ENCODE data around the gene OBSCN. TPM values are rescaled to one million over a fixed set of nuclear protein-coding genes. Genes with fewer than 3 reads are reported as not detected.
A peak's percentile ranks its signal among the peaks of the same experiment; 100 is the strongest.

Gene OBSCN
- total RNA-seq, 1 donor from 2014 or later, result 5.1 TPM

DNA sequence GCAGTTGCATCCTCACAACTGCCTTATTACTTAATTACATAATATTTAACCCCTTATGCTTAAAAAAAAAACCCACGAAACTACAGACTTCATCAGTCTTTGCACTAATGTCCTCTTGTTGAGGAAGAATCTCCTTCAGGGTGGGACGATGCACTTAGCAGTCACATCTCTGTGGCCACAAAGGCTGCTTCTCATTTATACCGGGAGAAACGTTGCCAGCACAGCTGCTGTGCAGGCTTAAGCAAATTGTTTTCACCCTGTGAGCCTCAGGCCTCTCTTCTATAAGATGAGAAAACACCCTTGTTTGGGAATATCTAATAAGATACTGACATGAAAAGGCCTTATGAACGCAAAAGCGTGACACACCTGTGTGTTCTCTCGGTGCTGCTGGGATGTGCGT, 2.9 kb upstream of the OBSCN start:
- Mint-ChIP-seq H3K4me3 (peak overlapping the region; percentile 61), H3K27ac (peak overlapping the region; percentile 65), H3K27me3 (ENCODE audit: insufficient read depth, low read depth) (no peaks in the 10 kb centered on the region), H3K36me3 (peaks cover 6% of the 10 kb centered on the region), H3K9me3 (no peaks in the 10 kb centered on the region), H3K4me1 (peaks cover 19% of the 10 kb centered on the region)
- Histone ChIP-seq H3K9me3 (ENCODE audit: low read depth) (no peaks in the 10 kb centered on the region), H3K79me2 (ENCODE audit: low read depth) (no peaks in the 10 kb centered on the region), H3K4me2 (no peak overlapping the region), H3K9ac (no peak overlapping the region), H3K4me1 (peaks cover 17% of the 10 kb centered on the region), H3F3A (ENCODE audit: low read depth) (peaks cover 3% of the 10 kb centered on the region), H3K4me3 (no peak overlapping the region), H4K20me1 (ENCODE audit: low read depth) (no peaks in the 10 kb centered on the region), H2AFZ (replicated peaks) (no peak overlapping the region), H3K36me3 (no peaks in the 10 kb centered on the region), H3K27me3 (peaks cover 6% of the 10 kb centered on the region), H3K27ac (no peak overlapping the region)
- no peak for DNase-seq (ENCODE audit: low spot score)
- no peak for TF ChIP-seq EZH2phosphoT487 (IDR thresholded peaks at IDR 0.05)
- TF ChIP-seq, protein P1, sequence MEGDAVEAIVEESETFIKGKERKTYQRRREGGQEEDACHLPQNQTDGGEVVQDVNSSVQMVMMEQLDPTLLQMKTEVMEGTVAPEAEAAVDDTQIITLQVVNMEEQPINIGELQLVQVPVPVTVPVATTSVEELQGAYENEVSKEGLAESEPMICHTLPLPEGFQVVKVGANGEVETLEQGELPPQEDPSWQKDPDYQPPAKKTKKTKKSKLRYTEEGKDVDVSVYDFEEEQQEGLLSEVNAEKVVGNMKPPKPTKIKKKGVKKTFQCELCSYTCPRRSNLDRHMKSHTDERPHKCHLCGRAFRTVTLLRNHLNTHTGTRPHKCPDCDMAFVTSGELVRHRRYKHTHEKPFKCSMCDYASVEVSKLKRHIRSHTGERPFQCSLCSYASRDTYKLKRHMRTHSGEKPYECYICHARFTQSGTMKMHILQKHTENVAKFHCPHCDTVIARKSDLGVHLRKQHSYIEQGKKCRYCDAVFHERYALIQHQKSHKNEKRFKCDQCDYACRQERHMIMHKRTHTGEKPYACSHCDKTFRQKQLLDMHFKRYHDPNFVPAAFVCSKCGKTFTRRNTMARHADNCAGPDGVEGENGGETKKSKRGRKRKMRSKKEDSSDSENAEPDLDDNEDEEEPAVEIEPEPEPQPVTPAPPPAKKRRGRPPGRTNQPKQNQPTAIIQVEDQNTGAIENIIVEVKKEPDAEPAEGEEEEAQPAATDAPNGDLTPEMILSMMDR (IDR thresholded peaks at IDR 0.05), result no peak
- TF ChIP-seq EZH2 (IDR thresholded peaks at IDR 0.05), result no peak

DNA sequence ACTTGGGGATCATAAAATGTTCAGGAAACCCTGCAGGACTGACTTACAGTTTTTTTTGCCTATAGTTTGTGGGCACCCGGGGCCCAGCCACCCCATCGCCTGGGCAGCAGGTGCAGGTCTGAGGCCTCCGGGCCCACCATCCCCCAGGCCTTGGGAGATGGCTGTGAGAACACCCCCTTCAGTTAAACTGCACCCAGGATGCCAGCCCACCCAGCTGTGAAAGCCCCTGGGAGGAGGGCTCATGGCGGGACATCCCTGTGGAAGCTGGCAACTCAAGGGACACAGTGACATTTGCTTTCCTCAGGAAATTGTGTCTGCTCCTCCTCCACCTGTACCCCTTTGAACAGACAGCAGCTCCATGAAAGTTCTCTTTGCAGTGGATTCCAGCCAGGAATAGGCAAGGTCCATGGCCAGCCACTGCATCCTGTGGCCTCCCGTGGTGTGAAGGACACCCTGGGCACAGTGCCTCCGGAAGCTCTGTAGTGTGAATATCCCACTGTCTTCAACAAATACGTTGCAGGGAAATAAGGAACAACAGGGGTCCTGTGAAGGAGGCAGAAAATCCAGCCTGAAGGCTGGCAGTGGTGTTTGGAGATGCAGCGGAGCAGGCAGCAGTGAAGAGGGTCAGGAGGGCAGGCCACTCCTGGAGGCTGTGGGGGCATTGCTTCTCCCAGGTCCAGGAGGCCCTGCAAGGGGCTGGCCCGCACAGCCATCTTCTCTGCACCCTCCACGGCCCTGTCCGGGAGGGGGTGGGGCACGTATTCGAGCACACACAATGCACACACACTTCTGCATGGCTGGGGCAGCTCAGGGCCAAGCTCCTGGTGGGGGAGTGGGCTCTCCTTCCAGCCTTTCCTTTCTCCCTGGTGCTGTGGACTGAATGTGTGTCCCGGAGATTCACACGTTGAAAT, 2.1 kb upstream of the OBSCN start:
- Histone ChIP-seq H3K9me3 (ENCODE audit: low read depth) (no peaks in the 10 kb centered on the region), H3K4me2 (peak overlapping the region; percentile 35), H4K20me1 (ENCODE audit: low read depth) (no peaks in the 10 kb centered on the region), H3K27ac (no peak overlapping the region), H3K4me1 (peaks cover 17% of the 10 kb centered on the region), H3K9ac (no peak overlapping the region), H2AFZ (replicated peaks) (no peak overlapping the region), H3K79me2 (ENCODE audit: low read depth) (no peaks in the 10 kb centered on the region), H3F3A (ENCODE audit: low read depth) (peaks cover 3% of the 10 kb centered on the region), H3K27me3 (peaks cover 6% of the 10 kb centered on the region), H3K4me3 (no peak overlapping the region), H3K36me3 (no peaks in the 10 kb centered on the region)
- Mint-ChIP-seq H3K4me3 (no peak overlapping the region), H3K4me1 (peaks cover 19% of the 10 kb centered on the region), H3K36me3 (peaks cover 3% of the 10 kb centered on the region), H3K9me3 (no peaks in the 10 kb centered on the region), H3K27ac (peak overlapping the region; percentile 89), H3K27me3 (ENCODE audit: insufficient read depth, low read depth) (no peaks in the 10 kb centered on the region)
- no peak for TF ChIP-seq EZH2 (IDR thresholded peaks at IDR 0.05)
- no peak for TF ChIP-seq EZH2phosphoT487 (IDR thresholded peaks at IDR 0.05)
- no peak for DNase-seq (ENCODE audit: low spot score)

DNA sequence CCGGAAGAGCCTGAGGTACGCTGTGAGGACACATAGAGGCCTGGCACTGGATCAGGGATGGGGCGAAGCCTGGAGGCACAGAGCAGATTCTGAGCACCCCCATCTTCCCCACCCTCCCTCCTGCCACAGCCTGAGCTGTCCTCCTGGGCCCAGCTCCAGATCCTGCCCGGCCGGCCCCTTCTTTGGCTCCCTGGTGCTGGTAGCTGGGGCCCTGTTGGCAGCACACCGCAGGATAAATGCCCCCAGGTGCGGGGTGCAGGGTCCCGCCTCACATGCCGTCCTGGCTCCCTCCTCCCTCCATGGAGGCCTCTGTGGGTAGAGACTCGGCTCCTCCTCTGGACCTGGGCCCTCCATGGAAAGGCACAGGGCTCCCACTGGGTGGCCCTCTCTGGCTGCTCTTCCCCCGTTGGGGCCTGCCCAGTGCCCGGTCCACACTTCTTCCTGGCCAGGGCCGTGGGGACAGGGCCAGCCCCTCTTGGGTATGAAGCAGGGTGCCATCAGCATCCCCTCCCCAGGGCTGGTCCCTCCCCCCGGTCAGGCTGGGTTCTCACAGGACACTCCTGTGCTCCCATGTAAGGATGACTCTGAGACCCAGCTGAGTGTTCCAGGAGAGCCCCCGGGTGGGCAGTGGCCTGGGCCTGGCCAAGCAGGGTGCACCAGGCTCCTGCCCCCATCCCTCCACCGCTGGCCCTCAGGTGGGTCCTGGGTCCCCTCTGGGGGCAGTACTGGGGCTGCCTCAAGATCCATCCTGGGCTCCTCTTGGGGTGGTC, 1.1 kb upstream of the OBSCN start:
- peaks cover 19% of the 10 kb centered on the region for H3K4me1 Mint-ChIP-seq
- peaks cover 17% of the 10 kb centered on the region for H3K4me1 ChIP-seq
- peak overlapping the region; percentile 89 for H3K27ac Mint-ChIP-seq
- H3F3A ChIP-seq (ENCODE audit: low read depth), result peaks cover 3% of the 10 kb centered on the region
- no peak overlapping the region for H3K4me2 ChIP-seq
- no peaks in the 10 kb centered on the region for H3K9me3 ChIP-seq (ENCODE audit: low read depth)
- H3K36me3 ChIP-seq, result no peaks in the 10 kb centered on the region
- no peaks in the 10 kb centered on the region for H4K20me1 ChIP-seq (ENCODE audit: low read depth)
- peaks cover 9% of the 10 kb centered on the region for H3K27me3 ChIP-seq
- H3K9ac ChIP-seq, result no peak overlapping the region
- TF ChIP-seq, protein P1 (IDR thresholded peaks at IDR 0.05), result no peak
- TF ChIP-seq EZH2phosphoT487 (IDR thresholded peaks at IDR 0.05) (no peak), EZH2 (IDR thresholded peaks at IDR 0.05) (no peak)
- no peak overlapping the region for H3K4me3 Mint-ChIP-seq
- no peak for DNase-seq (ENCODE audit: low spot score)
- no peaks in the 10 kb centered on the region for H3K79me2 ChIP-seq (ENCODE audit: low read depth)
- no peaks in the 10 kb centered on the region for H3K9me3 Mint-ChIP-seq
- H3K4me3 ChIP-seq, result no peak overlapping the region
- H3K27me3 Mint-ChIP-seq (ENCODE audit: insufficient read depth, low read depth), result peaks cover 2% of the 10 kb centered on the region
- no peak overlapping the region for H3K27ac ChIP-seq
- no peak overlapping the region for H2AFZ ChIP-seq (replicated peaks)
- H3K36me3 Mint-ChIP-seq, result no peaks in the 10 kb centered on the region
